ENCODE data around the gene PTTG1. TPM values are rescaled to one million over a fixed set of nuclear protein-coding genes. Genes with fewer than 3 reads are reported as not detected.

The PTTG1 gene
- total and polyA plus RNA-seq, 2 of the 4 experiments (the other 2 are of a cell fraction): 98.6 to 118 TPM

GRCh38 chr5:160461378-160461777 lies 39.7 kb downstream of the PTTG1 start:
- dilution Hi-C loops (cut with HindIII; ENCODE audit: low sequenced_read_pairs, unreplicated experiment): no loop called here

More at GRCh38 chr5:160461378-160461777, 39.7 kb downstream of the PTTG1 start:
- H2AFZ ChIP-seq (replicated peaks; ENCODE audit: low read length, poor library complexity): no peak overlapping the region
- H3K9me1 ChIP-seq (ENCODE audit: insufficient read depth, low read length): peaks cover 3% of the 10 kb centered on the region; the same call in 1 of the 2 replicates
- H3K9me3 ChIP-seq (ENCODE audit: control insufficient read depth, insufficient read depth, low read length): no peaks in the 10 kb centered on the region
- H3K14ac ChIP-seq (replicated peaks; ENCODE audit: low read depth, low read length): no peak overlapping the region
- H2AK5ac ChIP-seq (ENCODE audit: low read depth, low read length): no peak overlapping the region
- H3K23ac ChIP-seq (ENCODE audit: low read depth, low read length): no peak overlapping the region
- no peak overlapping the region for H3K4me2 ChIP-seq (ENCODE audit: low read depth, low read length)
- no peak overlapping the region for H3K4ac ChIP-seq (ENCODE audit: low read depth, low read length)
- no peaks in the 10 kb centered on the region for H3K36me3 ChIP-seq (ENCODE audit: control insufficient read depth, insufficient read depth, low read length)
- H4K8ac ChIP-seq (ENCODE audit: low read depth in 2 of 2, low read length in 2 of 2): no peak overlapping the region
- no TSS peak for BruUV-seq (replicated peaks)
- H3K4me3 ChIP-seq (ENCODE audit: insufficient read depth, low read depth, low read length): no peak overlapping the region
- ATAC-seq (ENCODE audit: low read depth): no peak
- DNase-seq: no peak
- no peak overlapping the region for H4K91ac ChIP-seq (ENCODE audit: insufficient read depth, low read depth, low read length)
- no peak overlapping the region for H3K9ac ChIP-seq (ENCODE audit: low read depth, low read length)
- WGBS, 2 experiments (ENCODE audit: extremely low coverage in 2 of 2, insufficient read length in 1 of 2): no CpG with 5 or more reads among the region's 6 CpGs
- H3K18ac ChIP-seq (ENCODE audit: low read depth, low read length): no peak overlapping the region
- no peaks in the 10 kb centered on the region for H3K79me1 ChIP-seq (ENCODE audit: low read depth in 1 of 2, low read length in 2 of 2)
- H3K56ac ChIP-seq (ENCODE audit: extremely low read depth, insufficient read depth, low read length): no peak overlapping the region
- H2BK5ac ChIP-seq (ENCODE audit: low read depth, low read length, poor library complexity, severe bottlenecking): no peak overlapping the region
- H2BK15ac ChIP-seq (ENCODE audit: low read depth, low read length): no peak overlapping the region
- no peak overlapping the region for H4K5ac ChIP-seq (ENCODE audit: low read depth, low read length)
- H4K20me1 ChIP-seq (ENCODE audit: insufficient read depth, low read length): no peaks in the 10 kb centered on the region
- no peak overlapping the region for H2BK120ac ChIP-seq (ENCODE audit: low read depth, low read length)
- no peak overlapping the region for H2AK9ac ChIP-seq (replicated peaks; ENCODE audit: low read depth, low read length, poor library complexity)
- H3K4me1 ChIP-seq (ENCODE audit: control insufficient read depth, insufficient read depth, low read length): peaks cover 11% of the 10 kb centered on the region
- no peak for TF ChIP-seq SMC3 (IDR thresholded peaks at IDR 0.05; ENCODE audit: low read depth, low read length)
- no peak for TF ChIP-seq CHD1 (IDR thresholded peaks at IDR 0.05; ENCODE audit: low read depth, low read length)
- TF ChIP-seq MAZ (IDR thresholded peaks at IDR 0.05; ENCODE audit: borderline replicate concordance, low read depth, low read length): no peak
- no peak for TF ChIP-seq RFX5 (IDR thresholded peaks at IDR 0.05; ENCODE audit: low read depth, low read length)
- TF ChIP-seq FOS (IDR thresholded peaks at IDR 0.05; ENCODE audit: low read depth, low read length): no peak
- no peak for TF ChIP-seq ELK1 (IDR thresholded peaks at IDR 0.05; ENCODE audit: borderline replicate concordance, low read depth, low read length)
- no peaks in the 10 kb centered on the region for H3K27me3 ChIP-seq (ENCODE audit: control insufficient read depth, insufficient read depth, low read length)
- H3K27ac ChIP-seq (ENCODE audit: insufficient read depth, low read length): no peak overlapping the region
- ChIA-PET POLR2A (ENCODE audit: unreplicated experiment) (no interaction called here), CTCF (no interaction called here)
- intact Hi-C loops (cut with micrococcal nuclease) (no loop called here), in situ Hi-C loops (cut with MboI; ENCODE audit: low sequenced_read_pairs) (no loop called here)
- no peak overlapping the region for H2BK20ac ChIP-seq (ENCODE audit: low read depth, low read length)

Data from IMR-90 (cell line).